Thyroid gland (tissue), 4 donors: ENCODE measurements around the gene IL12A. TPM values are rescaled to one million over a fixed set of nuclear protein-coding genes. Genes with fewer than 3 reads are reported as not detected.

ENCODE experiments used
- DNase-seq, 2 donors: peaks; one replicate each; pipeline ENCODE4 v3.0.0-alpha.2; 2019
- H3K27ac ChIP-seq, 3 donors: fragments of 200-600 bp; sonication (generic); 1 replicate in 2 of 3; 2 replicates in 1 of 3; pipeline ENCODE4 v1.5.1; 2016 to 2019; ENCODE audit warnings: mild to moderate bottlenecking in 1 of 3, moderate library complexity in 1 of 3
- H3K27me3 ChIP-seq: fragments of 200-600 bp; sonication (generic); one replicate; pipeline ENCODE4 v1.5.1; 2019
- H3K36me3 ChIP-seq, 2 donors: fragments of 200-600 bp; sonication (generic); one replicate each; pipeline ENCODE4 v1.5.1; 2016 to 2019
- H3K4me1 ChIP-seq, 2 donors: fragments of 200-600 bp; sonication (generic); one replicate each; pipeline ENCODE4 v1.5.1; 2017 to 2019
- H3K4me3 ChIP-seq, 3 donors: fragments of 200-600 bp; sonication (generic); replicated peaks in 1 of 3; 1 replicate in 2 of 3; 2 replicates in 1 of 3; pipeline ENCODE4 v1.5.1; 2016; ENCODE audit warnings: mild to moderate bottlenecking in 1 of 3
- H3K9me3 ChIP-seq: fragments of 200-600 bp; sonication (generic); one replicate; pipeline ENCODE4 v1.5.1; 2017
- POLR2A ChIP-seq, 2 donors: fragments of 450-650 bp; IDR thresholded peaks; one replicate each; pipeline ENCODE4 v1.6.1; 2017; ENCODE audit warnings: antibody characterized with exemption in 2 of 2, mild to moderate bottlenecking in 2 of 2, moderate library complexity in 1 of 2
- WGBS, 2 donors: methylation state at CpG; one replicate each; pipeline ENCODE4 v1.1.5; 2017; 5-methylcytosine and 5-hydroxymethylcytosine counted together
- intact Hi-C: fragments of 100-400 bp; cut with DNase I; formaldehyde crosslinking; loops from one replicate; pipeline ENCODE4 v1.15.1; 2023
- total RNA-seq, 4 donors: library from RNA; depleted of rRNA; stranded (reverse); fragments of >200 nt; gene quantifications; one replicate each; pipeline ENCODE4 v1.2.3, GENCODE V29; 2016
- TF ChIP-seq, protein P1 (sequence below), 6 experiments: fragments of 200-600 bp in 3 of 6; fragments of 450-650 bp in 3 of 6; sonication (generic) in 3 of 6; IDR thresholded peaks; one replicate each; pipeline ENCODE4 v1.5.1; 2016 to 2019; ENCODE audit warnings: antibody characterized with exemption in 6 of 6, mild to moderate bottlenecking in 2 of 6, inconsistent platforms in 1 of 6, moderate library complexity in 1 of 6

Gene IL12A
- total RNA-seq, 4 donors from 2014 or later, result 0.75 to 1.4 TPM; not detected in 2

- intact Hi-C loops, result no loop called here
Observed at GRCh38 chr3:159996018-159996417, 7.4 kb downstream of the IL12A start.

DNA sequence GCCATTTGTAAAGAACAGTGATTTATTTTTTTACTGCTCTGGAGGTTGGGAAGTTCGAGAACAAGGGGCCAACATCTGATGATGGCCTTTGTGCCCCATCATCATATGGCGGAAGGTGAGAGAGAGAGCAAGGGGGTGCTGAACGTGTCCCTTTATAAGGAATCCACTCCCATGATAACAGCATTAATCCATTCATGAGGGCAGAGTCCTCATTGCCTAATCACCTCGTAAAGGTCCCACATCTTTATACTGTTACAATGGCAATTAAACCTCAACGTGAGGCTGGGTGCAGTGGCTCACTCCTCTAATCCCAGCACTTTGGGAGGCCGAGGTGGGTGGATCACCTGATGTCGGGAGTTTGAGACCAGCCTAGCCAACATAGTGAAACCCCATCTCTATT lies 8.3 kb downstream of the IL12A start:
- no peaks in the 10 kb centered on the region for H3K27me3 ChIP-seq
- intact Hi-C loops, result no loop called here
- peaks cover 0 to 5% of the 10 kb centered on the region in 2 donors for H3K4me1 ChIP-seq
- TF ChIP-seq POLR2A (IDR thresholded peaks at IDR 0.05), result no peak
- TF ChIP-seq, protein P1, sequence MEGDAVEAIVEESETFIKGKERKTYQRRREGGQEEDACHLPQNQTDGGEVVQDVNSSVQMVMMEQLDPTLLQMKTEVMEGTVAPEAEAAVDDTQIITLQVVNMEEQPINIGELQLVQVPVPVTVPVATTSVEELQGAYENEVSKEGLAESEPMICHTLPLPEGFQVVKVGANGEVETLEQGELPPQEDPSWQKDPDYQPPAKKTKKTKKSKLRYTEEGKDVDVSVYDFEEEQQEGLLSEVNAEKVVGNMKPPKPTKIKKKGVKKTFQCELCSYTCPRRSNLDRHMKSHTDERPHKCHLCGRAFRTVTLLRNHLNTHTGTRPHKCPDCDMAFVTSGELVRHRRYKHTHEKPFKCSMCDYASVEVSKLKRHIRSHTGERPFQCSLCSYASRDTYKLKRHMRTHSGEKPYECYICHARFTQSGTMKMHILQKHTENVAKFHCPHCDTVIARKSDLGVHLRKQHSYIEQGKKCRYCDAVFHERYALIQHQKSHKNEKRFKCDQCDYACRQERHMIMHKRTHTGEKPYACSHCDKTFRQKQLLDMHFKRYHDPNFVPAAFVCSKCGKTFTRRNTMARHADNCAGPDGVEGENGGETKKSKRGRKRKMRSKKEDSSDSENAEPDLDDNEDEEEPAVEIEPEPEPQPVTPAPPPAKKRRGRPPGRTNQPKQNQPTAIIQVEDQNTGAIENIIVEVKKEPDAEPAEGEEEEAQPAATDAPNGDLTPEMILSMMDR (IDR thresholded peaks at IDR 0.05), result no peak
- H3K36me3 ChIP-seq, result no peaks in the 10 kb centered on the region
- H3K4me3 ChIP-seq, result no peak overlapping the region
- no peaks in the 10 kb centered on the region for H3K9me3 ChIP-seq
- no peak for DNase-seq
- WGBS, 2 donors, result 85 to 96% methylated on average over 7 of the region's 7 CpGs
- H3K27ac ChIP-seq, result no peak overlapping the region

More at GRCh38 chr3:159996018-159996417, 7.4 kb downstream of the IL12A start:
- H3K4me1 ChIP-seq, result peaks cover 0 to 5% of the 10 kb centered on the region in 2 donors
- no peak overlapping the region for H3K4me3 ChIP-seq
- H3K9me3 ChIP-seq, result no peaks in the 10 kb centered on the region
- no peak overlapping the region for H3K27ac ChIP-seq
- H3K36me3 ChIP-seq, result no peaks in the 10 kb centered on the region
- DNase-seq, result no peak
- TF ChIP-seq, protein P1 (IDR thresholded peaks at IDR 0.05), result no peak
- no peak for TF ChIP-seq POLR2A (IDR thresholded peaks at IDR 0.05)
- no peaks in the 10 kb centered on the region for H3K27me3 ChIP-seq

- no peak for TF ChIP-seq POLR2A (IDR thresholded peaks at IDR 0.05)
- TF ChIP-seq, protein P1 (IDR thresholded peaks at IDR 0.05), result no peak
- 34 to 58% methylated on average over 7 of the region's 7 CpGs for WGBS, 2 donors
- Histone ChIP-seq H3K4me3 (no peak overlapping the region), H3K27ac (no peak overlapping the region), H3K27me3 (no peaks in the 10 kb centered on the region), H3K9me3 (no peaks in the 10 kb centered on the region), H3K36me3 (no peaks in the 10 kb centered on the region), H3K4me1 (no peaks in the 10 kb centered on the region)
- no peak for DNase-seq
- intact Hi-C loops, result loop anchor here (5.0 kb wide), 1 partner anchor 174 kb away; no protein-coding TSS in a partner anchor
Observed at GRCh38 chr3:160001148-160001760, 12.6 kb downstream of the IL12A start.

DNA sequence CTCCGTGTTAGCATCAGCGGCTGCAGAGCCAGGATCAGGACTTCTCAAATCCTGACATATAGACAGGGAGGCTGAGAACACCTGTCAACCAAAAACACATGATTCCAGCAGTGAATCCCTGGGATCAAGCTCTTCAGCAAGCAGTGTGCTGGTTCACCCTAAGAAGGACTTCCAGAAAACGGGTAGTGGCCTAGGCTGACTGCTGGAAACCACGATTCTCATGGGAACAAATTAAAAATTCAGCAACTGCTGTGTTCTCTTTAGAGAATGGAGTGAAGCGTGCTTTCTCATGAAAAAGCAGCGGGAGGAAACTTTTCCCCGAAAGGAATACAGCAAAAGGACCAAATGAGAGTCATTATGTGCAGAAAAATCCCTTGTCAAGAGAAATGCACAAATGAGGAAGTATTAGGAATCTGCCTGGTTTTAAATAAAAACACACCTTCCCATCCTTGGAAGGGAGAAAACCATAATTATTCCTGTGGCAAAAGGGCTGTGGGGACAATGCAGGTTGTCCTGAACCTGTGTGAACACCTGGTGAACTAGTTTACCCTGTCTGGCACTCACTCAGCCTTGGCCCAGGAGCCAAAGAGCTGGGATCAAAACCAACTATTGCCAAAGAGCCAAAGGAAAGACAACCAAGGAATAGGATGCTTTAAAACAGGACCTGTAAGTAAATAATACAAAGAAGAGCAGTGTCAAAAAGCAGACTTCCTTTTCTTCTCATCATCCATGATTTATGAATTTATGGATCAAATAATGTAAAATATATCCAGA lies 13.4 kb downstream of the IL12A start:
- Histone ChIP-seq H3K9me3 (no peaks in the 10 kb centered on the region), H3K36me3 (no peaks in the 10 kb centered on the region), H3K4me1 (no peaks in the 10 kb centered on the region), H3K27ac (no peak overlapping the region), H3K27me3 (no peaks in the 10 kb centered on the region), H3K4me3 (no peak overlapping the region)
- WGBS, 2 donors, result 81 to 83% methylated on average over 7 of the region's 7 CpGs
- intact Hi-C loops, result loop anchor here (5.0 kb wide), 1 partner anchor 175 kb away; no protein-coding TSS in a partner anchor
- peak; percentile 52 to 53 for DNase-seq
- no peak for TF ChIP-seq POLR2A (IDR thresholded peaks at IDR 0.05)
- TF ChIP-seq, protein P1 (IDR thresholded peaks at IDR 0.05), result no peak
